A549 (cell line): Measurements from ENCODE around the gene ARHGEF26.

ENCODE experiments used
- CTCF ChIP-seq: fragments of >200 bp; sonication (Bioruptor Twin); formaldehyde crosslinking; IDR thresholded peaks from 3 replicates; pipeline ENCODE4 v1.5.1; 2016
- EP300 ChIP-seq, 2 experiments: fragments of >200 bp; sonication (Bioruptor Twin); formaldehyde crosslinking; IDR thresholded peaks; 2 replicates in 1 of 2; 3 replicates in 1 of 2; pipeline ENCODE4 v1.6.1; 2016 to 2017
- JUNB ChIP-seq: fragments of >200 bp; sonication (Bioruptor Twin); formaldehyde crosslinking; IDR thresholded peaks from 2 replicates; pipeline ENCODE4 v1.6.1; 2016
- MAFK ChIP-seq: fragments of 450-650 bp; IDR thresholded peaks from 2 replicates; pipeline ENCODE4 v1.6.1; 2014; ENCODE audit not compliant: partially characterized antibody
- POLR2A ChIP-seq: IDR thresholded peaks from 2 replicates; pipeline ENCODE4 v1.6.1; 2012; ENCODE audit warnings: mild to moderate bottlenecking, low read length
- RCOR1 ChIP-seq: fragments of 150-350 bp; IDR thresholded peaks from 2 replicates; pipeline ENCODE4 v1.6.1; 2014; ENCODE audit warnings: antibody characterized with exemption, low read length, low read depth
- SMC3 ChIP-seq: fragments of >200 bp; sonication (Bioruptor Twin); formaldehyde crosslinking; IDR thresholded peaks from 3 replicates; pipeline ENCODE4 v1.6.1; 2018; ENCODE audit warnings: inconsistent platforms
- USF2 ChIP-seq: fragments of 450-650 bp; IDR thresholded peaks from 2 replicates; pipeline ENCODE4 v1.6.1; 2014; ENCODE audit warnings: antibody characterized with exemption
- ZFP36 ChIP-seq: fragments of 450-650 bp; IDR thresholded peaks from 2 replicates; pipeline ENCODE4 v1.6.1; 2014; ENCODE audit warnings: borderline replicate concordance; ENCODE audit not compliant: partially characterized antibody

GRCh38 chr3:154089421-154090420, 31.5 kb upstream of the ARHGEF26 start:
- TF ChIP-seq MAFK (no peak), POLR2A (no peak), SMC3 (no peak), USF2 (no peak), CTCF (no peak), RCOR1 (no peak), ZFP36 (no peak), JUNB (no peak), EP300 (IDR thresholded peaks at IDR 0.05) (no peak)
